Astrocyte of the cerebellum (primary cell): ENCODE results near the gene LRRC49.

Experiments
- DNase-seq: peaks from one replicate; pipeline ENCODE4 v3.0.0-alpha.2; 2011; ENCODE audit warnings: low read depth
- H3K4me3 ChIP-seq: 2 replicates; pipeline ENCODE4 v1.5.1; 2011; ENCODE audit warnings: mild to moderate bottlenecking, low read depth, low read length, moderate library complexity
- in situ Hi-C: cut with HindIII; loops from 2 replicates; pipeline ENCODE4 v1.10.0; 2017; ENCODE audit warnings: low sequenced_read_pairs
- TF ChIP-seq, protein P1 (sequence below): IDR thresholded peaks from 2 replicates; pipeline ENCODE4 v1.5.1; 2012; ENCODE audit warnings: low read length, low read depth, moderate library complexity, mild to moderate bottlenecking; ENCODE audit errors: missing control alignments

Gene LRRC49

DNA sequence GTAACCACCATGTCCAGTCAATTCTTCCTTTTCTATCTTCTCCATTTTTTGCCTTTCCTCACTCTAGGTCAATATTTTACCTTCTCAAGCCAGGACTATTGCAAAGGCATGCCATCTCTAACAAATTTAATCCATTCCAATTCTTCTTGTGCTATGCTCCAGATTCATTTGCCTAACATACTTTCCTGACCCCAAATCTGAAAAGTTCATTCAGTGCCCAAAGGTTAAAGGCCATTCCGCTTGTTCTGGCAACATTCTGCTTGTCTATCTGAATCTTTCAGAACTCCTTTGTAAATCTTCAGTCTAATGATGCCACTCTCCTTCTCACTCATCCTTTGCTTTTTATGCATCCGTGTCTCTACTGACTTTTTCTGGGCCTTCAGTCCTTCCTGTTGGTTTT is 15.9 kb upstream of the LRRC49 start:
- DNase-seq, result no peak
- no peak overlapping the region for H3K4me3 ChIP-seq
- in situ Hi-C loops, result no loop called here
- TF ChIP-seq, protein P1, sequence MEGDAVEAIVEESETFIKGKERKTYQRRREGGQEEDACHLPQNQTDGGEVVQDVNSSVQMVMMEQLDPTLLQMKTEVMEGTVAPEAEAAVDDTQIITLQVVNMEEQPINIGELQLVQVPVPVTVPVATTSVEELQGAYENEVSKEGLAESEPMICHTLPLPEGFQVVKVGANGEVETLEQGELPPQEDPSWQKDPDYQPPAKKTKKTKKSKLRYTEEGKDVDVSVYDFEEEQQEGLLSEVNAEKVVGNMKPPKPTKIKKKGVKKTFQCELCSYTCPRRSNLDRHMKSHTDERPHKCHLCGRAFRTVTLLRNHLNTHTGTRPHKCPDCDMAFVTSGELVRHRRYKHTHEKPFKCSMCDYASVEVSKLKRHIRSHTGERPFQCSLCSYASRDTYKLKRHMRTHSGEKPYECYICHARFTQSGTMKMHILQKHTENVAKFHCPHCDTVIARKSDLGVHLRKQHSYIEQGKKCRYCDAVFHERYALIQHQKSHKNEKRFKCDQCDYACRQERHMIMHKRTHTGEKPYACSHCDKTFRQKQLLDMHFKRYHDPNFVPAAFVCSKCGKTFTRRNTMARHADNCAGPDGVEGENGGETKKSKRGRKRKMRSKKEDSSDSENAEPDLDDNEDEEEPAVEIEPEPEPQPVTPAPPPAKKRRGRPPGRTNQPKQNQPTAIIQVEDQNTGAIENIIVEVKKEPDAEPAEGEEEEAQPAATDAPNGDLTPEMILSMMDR, result no peak

DNA sequence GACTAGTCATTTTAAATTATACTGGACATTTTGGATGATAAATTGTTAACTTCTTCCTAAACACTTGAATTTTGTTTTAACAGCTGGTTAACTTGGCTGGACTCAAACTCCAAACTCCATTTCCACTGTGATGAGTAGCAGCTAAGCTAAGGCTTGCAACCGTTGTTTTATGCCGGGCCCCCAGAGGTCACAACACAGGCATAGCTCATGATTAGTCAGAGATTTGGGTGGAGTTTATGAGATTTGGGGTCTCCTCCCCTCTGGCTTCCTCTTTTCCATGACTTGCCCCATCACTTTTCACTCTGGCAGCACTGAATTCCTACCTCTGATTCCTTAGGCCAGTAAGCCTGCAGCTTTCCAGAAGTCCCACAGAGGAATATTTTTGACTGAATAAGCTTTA is 13.2 kb upstream of the LRRC49 start:
- H3K4me3 ChIP-seq, result no peak overlapping the region
- TF ChIP-seq, protein P1, result no peak
- no peak for DNase-seq
- in situ Hi-C loops, result no loop called here

DNA sequence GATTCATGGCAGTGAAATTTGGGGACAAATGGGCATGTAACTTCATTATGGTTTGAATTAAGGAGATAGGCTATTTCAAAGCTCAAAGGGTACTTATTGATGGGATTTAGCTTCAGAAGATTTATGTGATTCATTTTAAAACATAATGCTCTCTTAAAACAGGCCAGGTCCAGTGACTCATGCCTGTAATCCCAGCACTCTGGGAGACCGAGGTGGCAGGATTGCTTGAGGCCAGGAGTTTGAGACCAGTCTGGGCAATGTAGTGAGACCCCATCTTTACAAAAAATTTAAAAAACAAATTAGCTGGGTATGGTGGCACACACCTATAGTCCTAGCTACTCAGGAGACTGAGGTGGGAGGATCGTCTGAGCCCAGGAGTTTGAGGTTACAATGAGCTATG is 11.8 kb upstream of the LRRC49 start:
- in situ Hi-C loops, result no loop called here
- TF ChIP-seq, protein P1, result no peak
- DNase-seq, result no peak
- H3K4me3 ChIP-seq, result no peak overlapping the region

DNA sequence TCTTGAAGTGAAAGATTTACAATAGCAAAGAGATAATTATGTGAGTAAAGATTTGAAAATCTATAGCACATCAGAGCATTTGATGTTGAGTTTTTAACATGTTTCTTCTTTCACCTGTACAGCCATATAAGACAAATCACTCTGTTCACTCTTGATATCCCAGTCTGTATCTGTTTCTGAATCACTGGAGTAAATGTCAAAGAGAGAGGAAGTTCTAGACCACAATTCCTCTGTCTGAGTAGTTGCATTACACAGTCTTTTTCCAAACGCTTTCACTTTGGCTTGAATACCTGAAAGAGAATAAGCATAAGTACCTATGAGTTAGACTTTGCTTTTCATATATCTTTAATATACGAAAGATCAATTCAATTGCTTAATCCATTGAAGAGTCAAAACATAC is 10.3 kb upstream of the LRRC49 start:
- in situ Hi-C loops, result no loop called here
- DNase-seq, result no peak
- H3K4me3 ChIP-seq, result no peak overlapping the region
- TF ChIP-seq, protein P1, result no peak

DNA sequence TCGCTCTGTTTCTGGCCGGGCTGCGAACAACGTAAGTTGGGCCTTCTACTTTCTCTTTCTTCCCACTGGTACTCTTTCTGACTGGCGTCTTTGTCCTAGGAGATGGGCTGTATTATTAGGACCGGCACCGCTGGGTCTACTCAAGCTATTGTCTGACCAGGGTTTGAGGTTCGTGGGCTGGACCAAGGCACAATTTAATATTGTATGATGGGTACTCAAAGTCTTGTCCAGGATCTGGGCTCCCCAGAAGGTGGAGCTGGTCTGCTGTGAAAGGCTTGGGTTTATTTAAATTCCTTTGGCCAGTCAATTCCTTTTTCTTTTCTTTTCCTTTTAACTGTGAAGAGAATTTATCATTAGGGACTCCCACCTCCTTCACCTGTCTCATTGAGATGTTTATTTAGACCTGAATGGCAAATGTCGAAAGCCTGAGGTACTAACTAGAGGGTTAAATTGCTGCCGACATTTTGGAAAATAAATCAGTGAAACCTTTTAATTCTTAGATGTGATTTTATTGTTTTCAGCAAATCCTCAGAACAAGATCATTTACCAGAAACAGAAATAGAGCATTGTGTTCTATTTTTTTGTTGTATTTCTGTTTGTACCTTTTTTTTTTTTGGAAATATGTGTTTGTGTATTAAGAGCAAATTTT is 410 bp downstream of the LRRC49 start:
- TF ChIP-seq, protein P1, result peak; percentile 70
- DNase-seq, result peak; percentile 49
- in situ Hi-C loops, result no loop called here
- H3K4me3 ChIP-seq, result peak overlapping the region; percentile 69

DNA sequence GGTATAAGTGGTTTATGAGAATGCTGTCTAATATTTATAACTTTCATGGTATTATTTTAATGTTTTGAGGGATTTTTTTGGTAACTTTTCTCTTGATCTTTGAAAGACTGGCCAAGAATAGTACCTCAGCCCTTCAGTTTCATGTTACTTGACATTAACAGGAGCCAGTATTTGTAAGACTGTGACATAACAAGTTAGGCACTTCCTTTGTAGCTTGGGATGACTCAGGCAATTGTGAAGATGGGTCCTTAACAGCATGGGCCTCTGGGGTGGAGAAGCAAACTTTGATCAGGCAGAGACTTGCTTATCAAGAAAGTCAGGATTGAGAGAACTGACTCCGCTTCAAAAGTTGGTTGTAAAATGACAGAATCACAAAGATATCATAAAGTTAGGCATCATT is 9.5 kb downstream of the LRRC49 start:
- TF ChIP-seq, protein P1, result no peak
- DNase-seq, result peak; percentile 49
- in situ Hi-C loops, result no loop called here
- no peak overlapping the region for H3K4me3 ChIP-seq
